GM11168 (cell line): ENCODE results near the gene RDH13.

Experiments used
- in situ Hi-C: fragments of 300-500 bp; cut with MboI; formaldehyde crosslinking; loops from one replicate; pipeline ENCODE4 v1.12.0; 2022; ENCODE audit warnings: low sequenced_read_pairs; ENCODE audit not compliant: unreplicated experiment

The RDH13 gene

GRCh38 chr19:55092423-55093318 lies 29.7 kb upstream of the RDH13 start:
- in situ Hi-C loops, result no loop called here

GRCh38 chr19:55091955-55092354 lies 29.0 kb upstream of the RDH13 start:
- in situ Hi-C loops, result no loop called here

- in situ Hi-C loops, result no loop called here
Measured at GRCh38 chr19:55091126-55091910, 28.4 kb upstream of the RDH13 start.

GRCh38 chr19:55090564-55090963 lies 27.6 kb upstream of the RDH13 start:
- in situ Hi-C loops, result no loop called here

GRCh38 chr19:55089342-55089944 lies 26.5 kb upstream of the RDH13 start:
- in situ Hi-C loops, result no loop called here

GRCh38 chr19:55088543-55089341 lies 25.8 kb upstream of the RDH13 start:
- in situ Hi-C loops, result no loop called here

GRCh38 chr19:55088021-55088451 lies 25.1 kb upstream of the RDH13 start:
- in situ Hi-C loops, result no loop called here

GRCh38 chr19:55087542-55087901 lies 24.6 kb upstream of the RDH13 start:
- in situ Hi-C loops, result no loop called here

- in situ Hi-C loops, result no loop called here
Measured at GRCh38 chr19:55086730-55087541, 24.0 kb upstream of the RDH13 start.

GRCh38 chr19:55085923-55086715 lies 23.2 kb upstream of the RDH13 start:
- in situ Hi-C loops, result no loop called here

- in situ Hi-C loops, result no loop called here
Measured at GRCh38 chr19:55084416-55084815, 21.5 kb upstream of the RDH13 start.

- in situ Hi-C loops, result no loop called here
Measured at GRCh38 chr19:55083004-55083850, 20.3 kb upstream of the RDH13 start.

GRCh38 chr19:55082020-55082851 lies 19.3 kb upstream of the RDH13 start:
- in situ Hi-C loops, result no loop called here

GRCh38 chr19:55081770-55082019 lies 18.7 kb upstream of the RDH13 start:
- in situ Hi-C loops, result no loop called here

GRCh38 chr19:55080968-55081769 lies 18.2 kb upstream of the RDH13 start:
- in situ Hi-C loops, result no loop called here
